ENCODE measurements around the gene UFSP1.
A peak's percentile ranks its signal among the peaks of the same experiment; 100 is the strongest.

UFSP1 gene

DNA sequence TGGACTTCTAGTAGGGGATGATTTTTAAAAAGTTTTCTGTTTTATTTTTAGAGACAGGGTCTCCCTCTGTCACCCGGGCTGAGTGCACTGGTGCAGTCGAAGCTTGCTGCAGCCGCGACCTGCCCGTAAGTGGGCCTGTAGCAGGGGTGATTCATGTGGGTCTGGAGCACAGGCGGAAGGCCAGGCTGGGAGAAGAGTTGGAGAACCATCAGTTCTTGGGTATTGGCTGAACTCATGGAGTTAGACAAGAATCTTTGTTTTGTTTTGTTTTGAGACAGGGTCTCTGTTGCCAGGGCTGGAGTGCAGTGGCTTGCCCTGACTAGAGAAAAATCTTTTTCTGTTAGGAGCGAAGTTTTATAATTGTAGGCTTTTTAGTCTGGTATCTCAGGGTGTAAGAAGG is 8.9 kb downstream of the UFSP1 start:
- DNase-seq: no peak

GRCh38 chr7:100879685-100880261 is 9.7 kb downstream of the UFSP1 start:
- DNase-seq: no peak

DNA sequence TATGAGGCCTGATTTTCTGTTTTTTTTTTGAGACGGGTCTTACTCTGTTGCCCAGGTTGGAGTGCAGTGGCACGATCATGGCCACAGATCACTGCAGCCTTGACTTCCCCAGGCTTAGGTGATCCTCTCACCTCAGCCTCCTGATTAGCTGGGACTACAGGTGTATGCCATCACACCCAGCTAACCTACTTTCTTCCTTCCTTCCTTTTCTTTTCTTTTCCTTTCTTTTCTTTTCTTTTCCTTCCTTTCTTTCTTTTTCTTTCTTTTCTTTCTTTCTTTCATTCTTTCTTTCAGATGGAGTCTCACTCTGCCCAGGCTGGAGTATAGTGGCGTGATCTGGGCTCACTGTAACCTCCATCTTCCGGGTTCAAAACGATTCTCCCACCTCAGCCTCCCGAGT is 10.8 kb downstream of the UFSP1 start:
- no peak for DNase-seq

GRCh38 chr7:100878013-100878412 is 11.5 kb downstream of the UFSP1 start:
- DNase-seq: no peak

DNA sequence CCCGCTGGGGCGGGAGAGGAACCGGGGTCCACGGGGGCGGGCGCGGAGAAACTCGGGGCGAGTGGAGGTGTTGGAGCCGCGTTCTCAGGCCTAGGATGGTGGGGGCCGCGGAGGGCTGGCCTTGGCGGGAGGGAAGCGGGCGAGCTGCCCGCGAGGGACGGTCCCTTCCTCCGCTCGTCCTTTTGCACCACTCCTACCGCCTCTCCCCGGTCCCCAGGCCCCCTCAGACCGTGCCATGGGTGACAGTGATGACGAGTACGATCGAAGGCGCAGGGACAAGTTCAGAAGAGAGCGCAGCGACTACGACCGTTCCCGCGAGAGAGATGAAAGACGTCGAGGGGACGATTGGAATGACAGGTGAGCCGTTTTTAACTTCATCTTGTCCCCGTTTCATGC is 14.2 kb downstream of the UFSP1 start:
- peak; percentile 55 for DNase-seq

DNA sequence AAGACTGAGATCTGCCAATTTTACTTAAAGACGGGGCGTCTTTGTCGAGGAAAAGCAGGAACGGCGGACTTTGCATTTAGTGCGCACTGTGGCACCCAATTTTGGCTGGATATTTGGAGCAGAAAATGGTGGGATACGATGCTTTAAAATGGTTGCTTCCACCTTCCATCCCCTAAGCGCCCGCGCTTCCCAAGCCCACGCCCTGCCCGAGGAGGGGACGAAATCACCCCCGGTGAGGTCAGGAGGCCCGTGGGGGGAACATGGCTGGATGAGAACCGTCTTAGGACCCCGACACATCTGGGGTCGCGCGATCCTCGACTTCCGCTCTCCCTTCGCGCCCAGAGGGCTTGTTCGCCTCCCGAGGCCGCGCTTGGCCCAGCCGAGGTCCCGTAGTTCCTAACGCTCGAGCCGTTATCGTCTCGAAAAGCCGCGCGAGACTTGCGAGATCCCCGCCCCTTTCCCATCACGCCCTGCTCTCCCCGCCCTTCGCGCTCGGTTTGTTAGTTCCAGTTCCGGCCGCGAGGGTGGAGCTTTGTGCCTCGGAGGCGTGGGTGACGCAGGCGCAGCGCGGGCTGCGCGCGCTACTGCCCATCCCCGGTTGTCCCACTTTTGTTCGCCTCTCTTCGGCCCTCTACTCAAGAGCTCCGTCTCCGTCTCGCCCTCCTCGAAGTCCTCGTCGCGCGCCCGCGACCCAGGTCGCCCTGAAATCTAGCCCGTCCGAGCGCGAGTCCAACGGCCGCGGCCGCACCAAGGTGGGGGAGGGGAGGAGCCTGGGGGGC is 14.7 kb downstream of the UFSP1 start, which contains the start of gene SRRT:
Gene SRRT (plus strand): TSS at position 527 of the 779 bp plus-strand sequence. CDS start 488 bp downstream, outside the sequence.
- DNase-seq: peak; percentile 99

GRCh38 chr7:100874300-100874576 is 15.3 kb downstream of the UFSP1 start:
- DNase-seq: no peak

DNA sequence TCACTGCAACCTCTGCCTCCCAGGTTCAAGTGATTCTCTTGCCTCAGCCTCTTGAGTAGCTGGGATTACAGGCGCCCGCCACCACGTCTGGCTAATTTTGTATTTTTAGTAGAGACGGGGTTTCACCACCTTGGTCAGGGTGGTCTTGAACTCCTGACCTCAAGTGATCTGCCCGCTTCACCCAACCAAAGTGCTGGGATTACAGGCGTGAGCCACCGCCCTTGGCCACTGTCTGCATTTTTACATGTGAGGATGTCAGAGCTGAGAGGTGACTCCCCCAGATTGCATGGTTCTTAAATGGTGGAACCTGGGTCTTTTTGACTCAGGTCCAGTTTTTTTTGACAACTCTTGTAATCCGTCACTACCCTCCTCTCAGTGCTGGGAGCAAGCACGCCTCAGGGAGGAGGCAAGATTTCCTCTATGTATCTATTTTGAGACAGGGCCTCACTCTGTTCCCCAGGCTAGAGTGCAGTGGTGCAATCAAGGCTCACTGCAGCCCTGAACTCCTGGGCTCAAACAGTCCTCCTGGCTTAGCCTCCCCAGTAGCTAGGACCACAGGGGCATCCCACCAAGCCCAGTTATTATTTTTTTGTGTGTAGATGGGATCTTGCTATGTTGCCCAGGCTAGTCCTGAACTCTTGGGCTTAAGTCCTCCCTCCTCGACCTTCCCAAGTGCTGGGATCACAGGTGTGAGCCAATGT is 15.8 kb downstream of the UFSP1 start:
- no peak for DNase-seq

GRCh38 chr7:100867776-100868485 is 21.6 kb downstream of the UFSP1 start:
- no peak for DNase-seq

DNA sequence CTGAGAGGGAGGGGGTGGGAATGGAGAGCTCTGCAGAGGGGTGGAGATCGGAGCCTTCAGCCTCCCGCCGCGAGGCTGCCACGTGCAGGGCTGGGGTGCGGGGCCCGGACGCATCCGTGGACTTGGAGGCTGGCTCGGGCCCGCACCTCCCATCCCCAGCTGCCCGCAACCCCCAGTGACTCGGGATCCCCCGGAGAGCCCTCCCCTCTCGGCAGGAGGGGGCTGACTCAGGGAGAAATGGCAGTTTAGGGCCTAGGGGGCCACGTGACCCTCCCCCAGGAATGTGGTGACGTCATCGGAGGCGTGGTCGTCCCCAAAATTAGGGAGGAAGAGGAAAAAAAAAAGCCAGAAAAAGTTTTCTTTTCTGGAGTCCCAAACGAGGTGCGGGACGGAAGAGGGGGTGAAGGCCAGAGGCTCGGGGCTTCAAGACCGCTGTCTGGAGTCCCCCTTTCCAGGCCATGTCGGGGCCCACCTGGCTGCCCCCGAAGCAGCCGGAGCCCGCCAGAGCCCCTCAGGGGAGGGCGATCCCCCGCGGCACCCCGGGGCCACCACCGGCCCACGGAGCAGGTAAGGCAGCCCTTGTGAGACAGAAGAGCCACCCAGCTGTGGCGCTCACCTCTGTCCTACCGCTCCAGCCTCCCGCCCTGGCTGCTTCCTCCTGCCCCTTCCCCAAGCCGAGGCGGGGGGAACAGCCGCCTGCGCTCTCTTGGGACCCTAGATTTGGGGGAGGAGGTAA is 22.3 kb downstream of the UFSP1 start, which contains the start of gene TRIP6:
Gene TRIP6 (plus strand): TSS at position 348 of the 736 bp plus-strand sequence. CDS start 111 bp downstream, at position 459.
- peak; percentile 87 for DNase-seq

DNA sequence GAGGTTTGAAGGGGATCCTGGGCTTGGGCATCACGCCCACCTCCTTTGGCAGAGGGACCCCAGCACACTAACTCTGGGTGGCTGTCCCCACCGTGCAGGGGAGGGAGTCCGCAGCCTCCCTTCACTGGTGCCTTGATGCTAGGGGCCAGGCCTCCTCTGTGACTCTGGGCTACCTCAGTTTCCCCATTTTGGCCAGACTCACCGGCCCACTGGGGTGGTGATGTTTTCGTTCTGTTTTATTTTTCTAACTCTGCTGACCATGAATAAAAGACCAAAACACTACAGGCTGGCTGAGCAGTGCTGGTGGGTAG is 22.8 kb downstream of the UFSP1 start:
- DNase-seq: no peak

DNA sequence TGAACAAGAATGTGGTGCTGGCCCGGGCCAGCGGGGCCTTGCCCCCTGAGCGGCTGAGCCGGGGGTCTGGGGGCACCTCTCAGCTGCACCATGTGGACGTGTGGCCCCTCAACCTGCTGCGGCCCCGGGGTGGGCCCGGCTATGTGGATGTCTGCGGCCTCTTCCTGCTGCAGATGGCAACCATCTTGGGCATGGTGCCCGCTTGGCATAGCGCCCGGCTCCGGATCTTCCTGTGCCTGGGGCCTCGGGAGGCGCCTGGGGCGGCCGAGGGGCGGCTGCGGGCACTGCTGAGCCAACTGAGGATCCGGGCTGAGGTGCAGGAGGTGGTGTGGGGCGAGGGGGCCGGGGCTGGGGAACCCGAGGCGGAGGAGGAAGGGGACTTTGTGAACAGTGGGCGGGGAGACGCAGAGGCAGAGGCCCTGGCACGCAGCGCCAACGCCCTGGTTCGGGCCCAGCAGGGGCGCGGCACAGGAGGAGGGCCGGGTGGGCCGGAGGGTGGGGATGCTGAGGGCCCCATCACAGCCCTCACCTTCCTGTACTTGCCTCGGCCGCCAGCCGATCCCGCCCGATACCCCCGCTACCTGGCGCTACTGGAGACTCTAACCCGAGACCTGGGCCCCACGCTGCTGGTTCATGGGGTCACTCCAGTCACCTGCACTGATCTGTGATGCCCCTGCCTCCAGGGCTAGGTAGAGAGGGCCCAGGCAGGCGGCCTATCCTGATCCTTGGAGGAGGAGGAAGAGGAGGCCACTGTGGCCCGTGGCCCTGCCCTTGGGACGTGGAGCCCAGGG is 23.4 kb downstream of the UFSP1 start:
- peak; percentile 90 for DNase-seq

- peak; percentile 64 for DNase-seq
These were observed 24.1 kb downstream of the UFSP1 start for GRCh38 chr7:100865372-100865911.

- no peak for DNase-seq
These were observed 25.2 kb downstream of the UFSP1 start for GRCh38 chr7:100864263-100864845.

DNA sequence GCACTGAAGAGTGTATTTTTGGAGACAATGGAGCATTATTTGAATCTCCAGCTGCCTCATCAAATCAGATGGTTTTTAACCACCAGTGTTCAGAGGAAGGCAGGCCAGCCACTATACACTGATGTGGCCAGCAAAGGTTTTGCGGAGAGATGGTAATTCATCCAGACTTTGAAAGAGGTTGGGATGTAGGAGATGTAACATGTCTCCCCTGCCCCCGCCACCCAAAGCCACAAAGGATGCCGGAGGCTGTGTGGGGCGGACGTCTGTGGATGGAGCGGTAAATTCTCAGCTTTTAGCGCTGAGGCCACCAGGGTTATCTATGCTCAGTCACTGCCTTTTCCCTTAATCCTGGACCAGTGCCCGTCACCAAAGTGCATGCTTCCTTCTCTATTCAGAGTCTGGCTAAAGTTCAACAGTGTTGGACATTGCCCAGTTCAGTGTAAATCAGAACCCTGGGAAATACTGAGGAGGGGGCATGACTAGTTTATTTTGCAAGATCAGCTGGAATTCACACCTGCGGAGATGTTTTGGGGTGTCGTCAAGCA is 26.0 kb downstream of the UFSP1 start:
- DNase-seq: peak; percentile 75

- DNase-seq: no peak
These were observed 27.9 kb downstream of the UFSP1 start for GRCh38 chr7:100861616-100861985.

- DNase-seq: no peak
These were observed 28.6 kb downstream of the UFSP1 start for GRCh38 chr7:100860702-100861615.

DNA sequence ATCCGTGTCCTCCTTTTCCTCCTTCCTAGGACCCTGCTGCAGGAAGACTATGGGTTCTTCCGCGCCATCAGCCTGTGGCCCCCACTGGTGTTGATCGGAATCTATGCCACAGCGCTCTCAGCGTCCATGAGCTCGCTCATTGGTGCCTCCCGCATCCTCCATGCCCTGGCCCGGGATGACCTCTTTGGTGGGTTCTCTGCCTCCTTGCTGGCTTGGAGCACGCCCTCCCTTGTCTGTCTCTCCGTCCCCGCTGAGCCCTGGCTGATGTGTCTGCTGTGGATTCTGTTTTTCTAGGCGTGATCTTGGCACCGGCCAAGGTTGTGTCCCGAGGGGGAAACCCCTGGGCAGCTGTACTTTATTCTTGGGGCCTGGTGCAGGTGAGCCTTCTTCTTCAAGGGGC is 29.7 kb downstream of the UFSP1 start:
- DNase-seq: no peak

DNA sequence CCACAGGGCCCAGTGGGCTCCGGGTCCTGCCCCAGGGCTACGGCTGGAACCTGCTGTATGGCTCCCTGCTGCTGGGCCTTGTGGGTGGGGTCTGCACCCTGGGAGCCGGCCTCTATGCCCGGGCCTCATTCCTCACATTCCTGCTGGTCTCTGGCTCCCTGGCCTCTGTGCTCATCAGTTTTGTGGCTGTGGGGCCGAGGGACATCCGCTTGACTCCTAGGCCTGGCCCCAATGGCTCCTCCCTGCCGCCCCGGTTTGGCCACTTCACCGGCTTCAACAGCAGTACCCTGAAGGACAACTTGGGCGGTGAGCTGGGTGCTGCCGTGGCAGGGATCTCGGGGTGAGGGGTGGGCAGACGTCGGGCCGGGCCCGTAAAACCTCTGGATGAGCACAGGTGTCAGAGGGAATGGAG is 32.6 kb downstream of the UFSP1 start:
- no peak for DNase-seq

GRCh38 chr7:100855515-100855914 is 34.0 kb downstream of the UFSP1 start:
- no peak for DNase-seq
